ENCODE data around the gene FLAD1.
"Not testable (repeated sequence)": the region's sequence is repeated elsewhere in the genome, so short reads cannot be mapped to it uniquely, and the experiment has no call there.

Gene FLAD1

GRCh38 chr1:154969860-154970452 lies 13.2 kb upstream of the FLAD1 start:
- DNase-seq = no peak

- peak in 1 of 6 experiments; percentile 9 for DNase-seq
These were observed 12.4 kb upstream of the FLAD1 start, which contains the start of gene SHC1 for GRCh38 chr1:154970631-154971340. Gene SHC1, minus strand, starts transcription at chr1:154970747. Its CDS starts 221 bp downstream, at chr1:154970526.

GRCh38 chr1:154971341-154971998 lies 11.7 kb upstream of the FLAD1 start:
- no peak for DNase-seq

GRCh38 chr1:154972213-154972516 lies 11.0 kb upstream of the FLAD1 start:
- DNase-seq = no peak

GRCh38 chr1:154972517-154973343 lies 10.4 kb upstream of the FLAD1 start:
- DNase-seq = peak in 1 of 6 experiments; percentile 6

- DNase-seq = peak; percentile 66 to 92 (median 80)
These were observed 9.6 kb upstream of the FLAD1 start for GRCh38 chr1:154973344-154974101.

GRCh38 chr1:154974102-154974807 lies 8.9 kb upstream of the FLAD1 start, which contains the start of gene CKS1B:
Gene CKS1B, plus strand, starts transcription at chr1:154974681. Its CDS starts 65 bp downstream, at chr1:154974746.
- DNase-seq = peak; percentile 97 to 100 (median 98)

- DNase-seq = peak; percentile 92 to 100 (median 98)
These were observed 8.2 kb upstream of the FLAD1 start for GRCh38 chr1:154974808-154975408.

- DNase-seq = peak in 4 of 6 experiments; percentile 40 to 54 (median 41)
These were observed 7.6 kb upstream of the FLAD1 start for GRCh38 chr1:154975409-154976059.

- not testable (repeated sequence) for DNase-seq
These were observed 5.4 kb upstream of the FLAD1 start for GRCh38 chr1:154977762-154978161.

- no peak for DNase-seq
These were observed 4.8 kb upstream of the FLAD1 start for GRCh38 chr1:154978360-154978759.

GRCh38 chr1:154982341-154982740 lies 803 bp upstream of the FLAD1 start:
- DNase-seq = no peak

- DNase-seq = no peak
These were observed 777 bp downstream of the FLAD1 start for GRCh38 chr1:154983776-154984466.

GRCh38 chr1:154986736-154987135 lies 3.6 kb downstream of the FLAD1 start:
- DNase-seq = not testable (repeated sequence)

- DNase-seq = no peak
These were observed 4.2 kb downstream of the FLAD1 start for GRCh38 chr1:154987326-154987725.

GRCh38 chr1:154988058-154988954 lies 5.2 kb downstream of the FLAD1 start:
- peak in 1 of 6 experiments; percentile 3 for DNase-seq

GRCh38 chr1:154989195-154989860 lies 6.2 kb downstream of the FLAD1 start:
- DNase-seq = no peak

- no peak for DNase-seq
These were observed 7.1 kb downstream of the FLAD1 start for GRCh38 chr1:154990276-154990675.

Measured in stimulated activated naive CD4-positive, alpha-beta T cell (primary cell).